T-helper 2 cell treated with Interferon-gamma antibody and Interleukin-4, amounts not matched to agents 5 μg/mL and 100 μg/mL, for 36 hours (primary cell): ENCODE results near the gene VGLL4.
"Not testable (repeated sequence)": the region's sequence is repeated elsewhere in the genome, so short reads cannot be mapped to it uniquely, and the experiment has no call there.

Source experiments
- DNase-seq: peaks from one replicate; pipeline ENCODE4 v3.0.0; 2021; ENCODE audit warnings: low spot score
- H3K27ac Mint-ChIP-seq: one replicate; pipeline ENCODE4 v1.8.0; 2021; ENCODE audit warnings: mild to moderate bottlenecking, mixed read lengths
- H3K27me3 Mint-ChIP-seq: one replicate; pipeline ENCODE4 v1.8.0; 2021; ENCODE audit warnings: low read depth, mixed read lengths
- H3K36me3 Mint-ChIP-seq: one replicate; pipeline ENCODE4 v1.8.0; 2021; ENCODE audit warnings: low read depth, mixed read lengths
- H3K4me1 Mint-ChIP-seq: one replicate; pipeline ENCODE4 v1.8.0; 2021; ENCODE audit warnings: low read depth, mixed read lengths
- H3K4me3 Mint-ChIP-seq: one replicate; pipeline ENCODE4 v1.8.0; 2022; ENCODE audit warnings: mild to moderate bottlenecking, moderate library complexity, mixed read lengths
- H3K9me3 Mint-ChIP-seq: one replicate; pipeline ENCODE4 v1.8.0; 2021; ENCODE audit warnings: mixed read lengths

VGLL4 gene

DNA sequence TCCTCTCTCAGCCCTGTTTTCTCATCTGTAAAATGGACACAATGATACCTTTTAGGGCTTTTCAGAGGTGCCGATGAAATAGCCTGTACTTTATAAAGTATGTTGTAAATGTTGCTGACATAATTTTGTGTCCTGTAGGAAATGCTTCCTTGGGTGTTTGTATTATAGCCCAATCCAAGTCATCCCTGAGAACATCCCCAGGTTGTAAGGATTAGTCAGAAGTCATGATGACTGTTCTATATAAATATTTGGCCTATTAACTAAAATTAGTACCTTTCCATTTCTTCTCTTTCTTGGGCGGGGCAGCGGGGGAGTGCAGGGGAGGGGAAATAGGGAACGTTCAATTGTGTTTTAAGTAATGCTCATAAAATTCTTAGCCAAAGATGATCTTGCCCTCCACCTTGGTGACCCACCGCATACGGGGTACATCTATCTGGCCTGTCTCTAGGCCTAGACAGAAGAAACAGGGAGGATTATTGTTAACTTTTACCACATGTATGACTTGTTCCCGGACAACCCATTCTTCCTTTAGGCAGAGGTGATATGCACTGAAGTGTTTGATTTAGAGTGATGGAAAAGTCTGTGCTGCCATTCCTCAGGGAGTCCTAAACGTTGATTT is 120.7 kb downstream of the VGLL4 start:
- H3K9me3 Mint-ChIP-seq: peaks cover 4% of the 10 kb centered on the region
- peaks cover 5% of the 10 kb centered on the region for H3K36me3 Mint-ChIP-seq
- no peak overlapping the region for H3K27ac Mint-ChIP-seq
- no peak for DNase-seq
- no peaks in the 10 kb centered on the region for H3K4me1 Mint-ChIP-seq
- no peaks in the 10 kb centered on the region for H3K27me3 Mint-ChIP-seq
- no peak overlapping the region for H3K4me3 Mint-ChIP-seq

DNA sequence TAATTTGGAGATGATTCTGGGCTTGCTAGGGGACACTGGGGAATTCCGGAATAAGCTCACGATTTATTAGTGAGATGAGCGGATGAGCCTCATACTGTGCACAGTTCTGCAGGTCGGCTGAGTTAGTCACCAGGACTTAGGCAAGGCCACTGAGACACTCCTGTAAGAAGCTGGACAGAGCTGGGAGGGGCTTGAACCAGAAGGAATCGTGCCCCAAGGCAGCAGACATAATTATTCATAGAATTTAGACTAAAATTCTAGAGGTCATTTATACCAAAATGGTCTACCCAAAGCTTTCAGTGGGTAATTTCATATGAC is 121.4 kb downstream of the VGLL4 start:
- Mint-ChIP-seq H3K4me3 (no peak overlapping the region), H3K4me1 (no peaks in the 10 kb centered on the region), H3K9me3 (peaks cover 2% of the 10 kb centered on the region), H3K27me3 (no peaks in the 10 kb centered on the region), H3K36me3 (peaks cover 1% of the 10 kb centered on the region), H3K27ac (no peak overlapping the region)
- DNase-seq: no peak

DNA sequence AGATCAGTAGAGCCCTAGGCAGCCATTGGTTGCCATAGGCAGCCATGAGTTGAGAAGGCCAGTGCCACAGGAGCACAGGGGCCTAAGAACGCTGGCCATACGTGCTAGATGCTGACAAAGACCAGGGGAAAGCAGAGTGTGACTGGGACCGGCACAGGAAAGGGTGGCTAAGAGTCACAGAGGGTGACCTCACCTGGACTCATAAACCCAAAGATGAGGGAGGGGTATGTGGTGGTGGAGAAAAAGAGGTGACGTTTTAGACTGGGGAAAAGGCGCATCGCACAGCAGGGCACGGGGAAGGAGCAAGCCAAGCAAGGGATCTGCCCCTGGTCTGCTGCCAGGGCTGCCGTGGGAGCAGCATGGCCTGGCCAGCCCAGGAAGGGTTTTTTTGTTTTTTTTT is 122.5 kb downstream of the VGLL4 start:
- Mint-ChIP-seq H3K4me1 (no peaks in the 10 kb centered on the region), H3K36me3 (no peaks in the 10 kb centered on the region), H3K27me3 (no peaks in the 10 kb centered on the region), H3K4me3 (no peak overlapping the region), H3K9me3 (no peaks in the 10 kb centered on the region), H3K27ac (no peak overlapping the region)
- DNase-seq: no peak

GRCh38 chr3:11517601-11518000 is 126.1 kb downstream of the VGLL4 start:
- Mint-ChIP-seq H3K4me3 (no peak overlapping the region), H3K36me3 (no peaks in the 10 kb centered on the region)

DNA sequence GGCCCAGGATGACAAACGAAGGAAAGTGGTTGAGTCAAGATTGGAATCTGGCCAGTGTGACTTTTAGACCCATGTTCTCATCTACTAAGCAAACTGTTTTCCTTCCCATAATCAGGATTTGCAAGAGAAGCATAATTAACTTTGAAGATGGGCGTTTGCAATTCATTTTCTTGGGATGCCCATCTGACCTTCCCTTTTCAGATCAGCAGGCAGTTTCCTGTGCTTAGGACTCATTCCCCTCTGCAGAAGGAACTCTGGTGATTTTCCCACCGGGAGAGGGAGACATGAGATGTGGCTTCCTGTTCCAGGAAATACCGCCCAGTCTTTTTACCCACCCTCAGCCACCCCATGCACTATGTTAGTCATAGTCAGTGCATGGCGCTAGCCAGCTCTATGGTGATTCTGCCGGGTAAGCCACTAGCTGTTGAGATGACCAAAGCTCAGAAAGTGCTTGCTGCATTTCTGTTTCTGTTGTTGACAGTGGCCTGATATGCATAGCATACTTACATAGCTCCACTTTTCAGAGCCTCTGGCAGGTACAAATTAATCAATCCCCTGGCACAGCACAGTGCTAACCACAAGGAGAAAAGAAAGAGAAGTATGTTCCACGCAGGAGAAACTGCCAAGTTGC is 129.4 kb downstream of the VGLL4 start:
- no peak overlapping the region for H3K4me3 Mint-ChIP-seq
- no peak overlapping the region for H3K27ac Mint-ChIP-seq
- no peak for DNase-seq
- H3K36me3 Mint-ChIP-seq: no peaks in the 10 kb centered on the region
- H3K4me1 Mint-ChIP-seq: peaks cover 4% of the 10 kb centered on the region
- H3K27me3 Mint-ChIP-seq: no peaks in the 10 kb centered on the region
- H3K9me3 Mint-ChIP-seq: no peaks in the 10 kb centered on the region

More at GRCh38 chr3:11517601-11518000, 126.1 kb downstream of the VGLL4 start:
- DNase-seq: no peak
- H3K27ac Mint-ChIP-seq: no peak overlapping the region
- peaks cover 4% of the 10 kb centered on the region for H3K4me1 Mint-ChIP-seq
- no peaks in the 10 kb centered on the region for H3K9me3 Mint-ChIP-seq
- no peaks in the 10 kb centered on the region for H3K27me3 Mint-ChIP-seq

- DNase-seq: no peak
- Mint-ChIP-seq H3K27me3 (no peaks in the 10 kb centered on the region), H3K4me3 (no peak overlapping the region), H3K27ac (no peak overlapping the region), H3K36me3 (no peaks in the 10 kb centered on the region), H3K9me3 (no peaks in the 10 kb centered on the region), H3K4me1 (peaks cover 4% of the 10 kb centered on the region)
These were observed 129.9 kb downstream of the VGLL4 start for GRCh38 chr3:11513817-11514135.

DNA sequence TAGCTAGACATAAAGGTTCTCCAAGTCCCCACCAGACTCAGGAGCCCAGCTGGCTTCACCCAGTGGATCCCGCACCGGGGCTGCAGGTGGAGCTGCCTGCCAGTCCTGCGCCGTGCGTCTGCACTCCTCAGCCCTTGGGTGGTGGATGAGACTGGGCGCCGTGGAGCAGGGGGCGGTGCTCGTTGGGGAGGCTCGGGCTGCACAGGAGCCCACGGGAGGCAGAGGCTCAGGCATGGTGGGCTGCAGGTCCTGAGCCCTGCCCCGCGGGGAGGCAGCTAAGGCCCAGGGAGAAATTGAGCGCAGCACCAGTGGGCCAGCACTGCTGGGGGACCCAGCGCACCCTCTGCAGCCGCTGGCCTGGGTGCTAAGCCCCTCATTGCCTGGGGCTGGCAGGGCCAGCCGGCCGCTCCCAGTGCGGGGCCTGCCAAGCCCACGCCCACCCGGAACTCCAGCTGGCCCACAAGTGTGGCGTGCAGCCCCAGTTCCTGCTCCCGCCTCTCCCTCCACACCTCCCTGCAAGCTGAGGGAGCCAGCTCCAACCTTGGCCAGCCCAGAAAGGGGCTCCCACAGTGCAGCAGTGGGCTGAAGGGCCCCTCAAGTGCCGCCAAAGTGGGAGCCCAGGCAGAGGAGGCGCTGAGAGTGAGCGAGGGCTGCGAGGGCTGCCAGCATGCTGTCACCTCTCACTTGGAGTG is 130.4 kb downstream of the VGLL4 start:
- not testable (repeated sequence) for H3K27ac Mint-ChIP-seq, H3K4me1 Mint-ChIP-seq, H3K27me3 Mint-ChIP-seq, DNase-seq, H3K9me3 Mint-ChIP-seq, H3K36me3 Mint-ChIP-seq, H3K4me3 Mint-ChIP-seq

DNA sequence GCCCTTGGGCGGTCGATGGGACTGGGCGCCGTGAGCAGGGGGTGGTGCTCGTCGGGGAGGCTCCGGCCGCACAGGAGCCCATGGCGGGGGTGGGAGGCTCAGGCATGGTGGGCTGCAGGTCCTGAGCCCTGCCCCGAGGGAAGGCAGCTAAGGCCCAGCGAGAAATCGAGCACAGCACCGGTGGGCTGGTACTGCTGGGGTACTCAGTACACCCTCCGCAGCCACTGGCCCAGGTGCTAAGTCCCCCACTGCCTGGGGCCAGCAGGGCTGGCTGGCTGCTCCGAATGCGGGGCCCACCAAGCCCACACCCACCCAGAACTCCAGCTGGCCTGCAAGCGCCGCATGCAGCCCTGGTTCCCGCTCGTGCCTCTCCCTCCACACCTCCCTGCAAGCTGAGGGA is 132.1 kb downstream of the VGLL4 start:
- H3K4me3 Mint-ChIP-seq, H3K27me3 Mint-ChIP-seq, H3K4me1 Mint-ChIP-seq, H3K27ac Mint-ChIP-seq, H3K36me3 Mint-ChIP-seq, H3K9me3 Mint-ChIP-seq, DNase-seq: not testable (repeated sequence)

DNA sequence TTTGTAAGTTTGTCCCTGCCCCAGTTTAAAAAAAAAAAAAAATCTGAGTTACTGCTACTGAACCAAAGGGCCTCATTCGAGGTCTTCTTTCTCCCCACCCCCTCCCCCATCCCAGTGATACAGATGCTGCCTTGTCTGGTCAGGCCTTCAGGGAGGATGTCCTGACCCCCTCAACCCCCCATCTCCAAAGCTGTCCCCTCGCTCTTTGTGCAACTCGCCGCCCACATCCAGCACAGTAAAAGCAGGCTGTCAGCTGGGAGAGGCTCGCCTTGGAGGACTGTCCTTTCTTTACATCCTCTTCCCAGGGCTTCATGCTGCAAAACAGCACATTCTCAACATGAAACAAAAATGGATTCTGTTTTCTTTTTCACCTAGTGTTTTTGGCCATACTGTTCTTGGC is 133.4 kb downstream of the VGLL4 start:
- Mint-ChIP-seq H3K4me1 (peaks cover 5% of the 10 kb centered on the region), H3K9me3 (no peaks in the 10 kb centered on the region), H3K27me3 (no peaks in the 10 kb centered on the region), H3K4me3 (no peak overlapping the region), H3K27ac (no peak overlapping the region), H3K36me3 (no peaks in the 10 kb centered on the region)
- DNase-seq: no peak

DNA sequence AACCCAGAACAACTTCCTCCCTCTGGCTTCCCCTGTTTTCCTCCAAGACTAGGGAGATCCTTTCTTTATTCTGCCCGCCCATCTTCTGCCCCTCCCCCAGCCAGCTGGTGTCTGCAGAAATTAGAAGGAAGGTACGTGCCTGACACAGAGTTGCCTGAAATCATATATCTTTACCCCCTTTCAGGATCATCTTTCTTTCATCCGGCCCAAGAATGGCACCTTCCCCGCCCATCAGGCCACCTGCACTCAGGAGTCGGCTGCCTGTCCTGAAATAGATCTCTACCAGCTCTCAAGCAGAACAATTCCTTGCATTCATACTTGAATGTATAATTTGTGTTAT is 133.7 kb downstream of the VGLL4 start:
- Mint-ChIP-seq H3K4me1 (peaks cover 5% of the 10 kb centered on the region), H3K27ac (no peak overlapping the region), H3K9me3 (no peaks in the 10 kb centered on the region), H3K36me3 (no peaks in the 10 kb centered on the region), H3K4me3 (no peak overlapping the region), H3K27me3 (no peaks in the 10 kb centered on the region)
- no peak for DNase-seq

GRCh38 chr3:11509173-11510000 is 134.3 kb downstream of the VGLL4 start:
- DNase-seq: no peak
- Mint-ChIP-seq H3K27me3 (no peaks in the 10 kb centered on the region), H3K4me3 (no peak overlapping the region), H3K4me1 (peaks cover 5% of the 10 kb centered on the region), H3K9me3 (no peaks in the 10 kb centered on the region), H3K27ac (no peak overlapping the region), H3K36me3 (no peaks in the 10 kb centered on the region)

DNA sequence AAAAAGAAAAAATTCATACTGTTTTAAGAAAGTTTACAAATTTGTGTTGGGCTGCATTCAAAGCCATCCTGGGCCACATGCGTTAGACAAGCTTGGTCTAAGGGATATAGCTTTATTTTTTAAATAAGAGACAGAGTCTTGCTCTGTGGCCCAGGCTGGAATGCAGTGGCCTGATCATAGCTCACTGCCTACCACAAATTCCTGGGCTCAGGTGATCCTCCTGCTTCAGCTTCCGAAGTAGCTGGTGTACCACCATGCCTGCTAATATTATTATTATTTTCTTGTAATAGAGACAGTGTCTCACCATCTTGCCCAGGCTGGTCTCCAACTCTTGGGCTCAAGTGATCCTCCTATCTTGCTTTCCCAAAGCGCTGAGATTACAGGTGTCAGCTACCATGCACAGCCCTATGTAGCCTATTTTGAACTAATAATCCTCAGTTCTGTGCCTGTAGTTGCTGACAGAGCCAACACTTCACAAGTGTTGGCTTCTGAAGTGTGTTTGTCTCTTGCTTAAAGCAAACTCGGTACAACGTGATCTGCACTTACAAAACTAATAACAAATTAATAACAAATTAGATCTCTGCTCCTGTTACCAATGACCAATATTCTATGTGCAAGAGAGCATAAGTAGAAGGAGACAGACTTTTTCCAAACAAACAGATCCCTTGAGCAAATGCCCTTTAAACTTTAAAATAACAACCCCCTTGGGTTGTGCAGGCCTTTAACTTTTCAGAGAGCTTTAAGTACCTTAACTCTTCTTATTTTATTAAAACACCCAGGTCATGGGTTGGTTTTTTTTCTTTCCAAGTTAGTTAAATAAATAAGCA is 135.2 kb downstream of the VGLL4 start:
- Mint-ChIP-seq H3K9me3 (no peaks in the 10 kb centered on the region), H3K36me3 (no peaks in the 10 kb centered on the region), H3K4me1 (peaks cover 1% of the 10 kb centered on the region), H3K27me3 (no peaks in the 10 kb centered on the region), H3K4me3 (no peak overlapping the region), H3K27ac (no peak overlapping the region)
- DNase-seq: no peak

- Mint-ChIP-seq H3K9me3 (no peaks in the 10 kb centered on the region), H3K4me3 (no peak overlapping the region), H3K27me3 (no peaks in the 10 kb centered on the region), H3K36me3 (no peaks in the 10 kb centered on the region), H3K27ac (no peak overlapping the region), H3K4me1 (peaks cover 1% of the 10 kb centered on the region)
- DNase-seq: no peak
These were observed 136.0 kb downstream of the VGLL4 start for GRCh38 chr3:11507719-11508118.
